H1 (cell line): Measurements from ENCODE around the gene MEI1. TPM values are rescaled to one million over a fixed set of nuclear protein-coding genes. Genes with fewer than 3 reads are reported as not detected.

ENCODE experiments used
- CTCF ChIA-PET: fragments of 300-600 bp; sonication (Branson Sonifier 250); formaldehyde crosslinking; loops from one replicate; lab custom pipeline; 2021; ENCODE audit not compliant: partially characterized antibody; lab: Charles Lee
- POLR2A ChIA-PET: fragments of 300-600 bp; sonication (Branson Sonifier 250); formaldehyde crosslinking; loops from one replicate; lab custom pipeline; 2021; ENCODE audit warnings: inconsistent platforms; ENCODE audit not compliant: partially characterized antibody; lab: Charles Lee
- DNase-seq, 2 experiments: peaks; one replicate each; pipeline versions ENCODE4 v3.0.0 to v3.0.0-alpha.2; 2010 to 2022; ENCODE audit warnings: low spot score in 2 of 2, low read depth in 1 of 2, mixed read lengths in 1 of 2
- FAIRE-seq: peaks from 2 replicates; lab custom pipeline; 2011; peaks lifted over from hg19 to GRCh38; lab: Jason Lieb, UNC
- H2AFZ ChIP-seq: 2 replicates; pipeline ENCODE4 v1.8.1; 2012; ENCODE audit warnings: low read length, inconsistent platforms
- H2AK5ac ChIP-seq: 2 replicates; pipeline ENCODE4 v1.6.1; 2013; ENCODE audit warnings: low read depth, low read length
- H2BK120ac ChIP-seq: replicated peaks from 2 replicates; pipeline ENCODE3; 2013; ENCODE audit warnings: low read depth, low read length, inconsistent platforms
- H2BK12ac ChIP-seq: 2 replicates; pipeline ENCODE4 v1.6.1; 2013; ENCODE audit warnings: low read depth, low read length
- H2BK15ac ChIP-seq: 2 replicates; pipeline ENCODE4 v1.6.1; 2013; ENCODE audit warnings: low read length
- H2BK20ac ChIP-seq: 2 replicates; pipeline ENCODE4 v1.6.1; 2013; ENCODE audit warnings: low read length
- H2BK5ac ChIP-seq: 2 replicates; pipeline ENCODE4 v1.6.1; 2013; ENCODE audit warnings: low read depth, low read length
- H3K14ac ChIP-seq: 2 replicates; pipeline ENCODE4 v1.6.1; 2013; ENCODE audit warnings: inconsistent platforms; ENCODE audit not compliant: insufficient read length
- H3K18ac ChIP-seq: 2 replicates; pipeline ENCODE4 v1.6.1; 2013; ENCODE audit warnings: low read length; ENCODE audit errors: extremely low read depth
- H3K23ac ChIP-seq: 2 replicates; pipeline ENCODE4 v1.6.1; 2013; ENCODE audit warnings: inconsistent platforms; ENCODE audit not compliant: insufficient read length
- H3K23me2 ChIP-seq: 2 replicates; pipeline ENCODE4 v1.6.1; 2013; ENCODE audit warnings: low read depth, low read length
- H3K27ac ChIP-seq: 2 replicates; pipeline ENCODE4 v1.6.1; 2011; ENCODE audit warnings: low read depth, low read length, inconsistent platforms
- H3K27me3 ChIP-seq, 4 experiments: replicated peaks in 1 of 4; 1 replicate in 1 of 4; 2 replicates in 3 of 4; pipeline versions ENCODE4 v1.6.1 to v1.8.1; 2011 to 2013; ENCODE audit warnings: low read length in 3 of 4, mild to moderate bottlenecking in 3 of 4, inconsistent platforms in 2 of 4, mixed read lengths in 2 of 4, moderate library complexity in 1 of 4; ENCODE audit not compliant: control insufficient read depth in 3 of 4, insufficient read depth in 3 of 4; ENCODE audit errors: extremely low read depth in 1 of 4
- H3K36me3 ChIP-seq, 4 experiments: 2 replicates each; pipeline versions ENCODE4 v1.6.1 to v1.8.1; 2011 to 2013; ENCODE audit warnings: mild to moderate bottlenecking in 4 of 4, low read length in 3 of 4, moderate library complexity in 2 of 4, control low read depth in 1 of 4, inconsistent platforms in 1 of 4; ENCODE audit not compliant: insufficient read depth in 4 of 4, control insufficient read depth in 2 of 4
- H3K4ac ChIP-seq: replicated peaks from 2 replicates; pipeline ENCODE3; 2013; ENCODE audit warnings: low read length, low read depth, mixed read lengths, inconsistent platforms; ENCODE audit not compliant: insufficient read length
- H3K4me1 ChIP-seq, 4 experiments: replicated peaks in 1 of 4; 1 replicate in 1 of 4; 2 replicates in 3 of 4; pipeline versions ENCODE4 v1.6.1 to v1.8.1; 2011 to 2013; ENCODE audit warnings: low read length in 3 of 4, inconsistent platforms in 2 of 4, mixed read lengths in 1 of 4; ENCODE audit not compliant: insufficient read depth in 4 of 4, control insufficient read depth in 3 of 4
- H3K4me2 ChIP-seq, 2 experiments: 2 replicates each; pipeline versions ENCODE4 v1.6.1 to v1.8.1; 2011 to 2013; ENCODE audit warnings: low read depth in 2 of 2, low read length in 2 of 2, control low read depth in 1 of 2, inconsistent platforms in 1 of 2, mild to moderate bottlenecking in 1 of 2; ENCODE audit not compliant: insufficient read depth in 1 of 2
- H3K4me3 ChIP-seq, 4 experiments: fragments of 200-600, 300-600 bp in 1 of 4; sonication (generic), shearing (Covaris generic), sonication (Bioruptor Twin) in 1 of 4; 2 replicates each; pipeline versions ENCODE4 v1.5.1 to v1.8.1; 2011 to 2016; ENCODE audit warnings: low read length in 4 of 4, low read depth in 3 of 4, control low read depth in 2 of 4, inconsistent platforms in 2 of 4, mild to moderate bottlenecking in 2 of 4, mixed read lengths in 1 of 4, moderate library complexity in 1 of 4; ENCODE audit not compliant: insufficient read depth in 2 of 4; ENCODE audit errors: extremely low read depth in 1 of 4
- H3K56ac ChIP-seq: replicated peaks from 2 replicates; pipeline ENCODE3; 2013; ENCODE audit warnings: low read depth, mild to moderate bottlenecking, mixed read lengths, low read length, inconsistent platforms; ENCODE audit not compliant: insufficient read length
- H3K79me1 ChIP-seq: 2 replicates; pipeline ENCODE4 v1.6.1; 2013; ENCODE audit warnings: low read depth, low read length, control low read depth
- H3K79me2 ChIP-seq, 2 experiments: 2 replicates each; pipeline versions ENCODE4 v1.6.1 to v1.8.1; 2012 to 2013; ENCODE audit warnings: low read length in 2 of 2, mild to moderate bottlenecking in 2 of 2, inconsistent platforms in 1 of 2; ENCODE audit not compliant: insufficient read depth in 2 of 2, control insufficient read depth in 1 of 2
- H3K9ac ChIP-seq, 4 experiments: replicated peaks in 1 of 4; 1 replicate in 1 of 4; 2 replicates in 3 of 4; pipeline versions ENCODE4 v1.6.1 to v1.8.1; 2011 to 2013; ENCODE audit warnings: low read depth in 3 of 4, low read length in 3 of 4, control low read depth in 2 of 4, mild to moderate bottlenecking in 2 of 4, moderate library complexity in 2 of 4, inconsistent platforms in 1 of 4; ENCODE audit errors: extremely low read depth in 1 of 4
- H3K9me3 ChIP-seq, 2 experiments: 2 replicates each; pipeline versions ENCODE4 v1.6.1 to v1.8.1; 2012 to 2013; ENCODE audit warnings: mild to moderate bottlenecking in 2 of 2, moderate library complexity in 2 of 2, control low read depth in 1 of 2, inconsistent platforms in 1 of 2, low read depth in 1 of 2, low read length in 1 of 2, mixed read lengths in 1 of 2; ENCODE audit not compliant: insufficient read depth in 2 of 2
- H4K20me1 ChIP-seq, 2 experiments: replicated peaks in 1 of 2; 2 replicates each; pipeline versions ENCODE3 to v1.8.1; 2011 to 2013; ENCODE audit warnings: inconsistent platforms in 2 of 2, low read length in 2 of 2, mild to moderate bottlenecking in 1 of 2; ENCODE audit not compliant: insufficient read depth in 2 of 2, control insufficient read depth in 1 of 2
- H4K5ac ChIP-seq: 2 replicates; pipeline ENCODE4 v1.6.1; 2013; ENCODE audit warnings: low read length, low read depth, mixed read lengths, inconsistent platforms; ENCODE audit not compliant: insufficient read length
- H4K8ac ChIP-seq: 2 replicates; pipeline ENCODE4 v1.8.0; 2013; ENCODE audit warnings: mild to moderate bottlenecking, moderate library complexity, low read length, inconsistent platforms; ENCODE audit not compliant: insufficient read depth; ENCODE audit errors: extremely low read depth
- H4K91ac ChIP-seq: replicated peaks from 2 replicates; pipeline ENCODE3; 2013; ENCODE audit warnings: low read length, mixed read lengths, inconsistent platforms; ENCODE audit not compliant: insufficient read length
- POLR2A ChIP-seq, 2 experiments: IDR thresholded peaks; 1 replicate in 1 of 2; 2 replicates in 1 of 2; pipeline ENCODE4 v1.6.1; 2011; ENCODE audit warnings: low read depth in 2 of 2, low read length in 2 of 2, mild to moderate bottlenecking in 2 of 2; ENCODE audit errors: control extremely low read depth in 1 of 2
- SUZ12 ChIP-seq: fragments of 200-600 bp; sonication (generic); IDR thresholded peaks from 2 replicates; pipeline ENCODE4 v1.6.1; 2012; ENCODE audit warnings: mild to moderate bottlenecking, inconsistent platforms, low read length, moderate library complexity, mixed read lengths
- WGBS, 2 experiments: shearing (Covaris generic) in 1 of 2; methylation state at CpG; one replicate each; pipeline versions ENCODE4 v1.1.6 to v1.1.7; 2013 to 2015; ENCODE audit warnings: low lambda C conversion rate in 2 of 2, mixed read lengths in 2 of 2, inconsistent platforms in 1 of 2, low coverage in 1 of 2, missing lambda C conversion rate in 1 of 2; ENCODE audit not compliant: insufficient replicate concordance in 2 of 2, insufficient coverage in 1 of 2, insufficient read length in 1 of 2; ENCODE audit errors: extremely low coverage in 1 of 2, missing lambda C conversion rate in 1 of 2; 5-methylcytosine and 5-hydroxymethylcytosine counted together
- polyA plus RNA-seq, 7 experiments: library from polyadenylated mRNA; depleted of rRNA in 3 of 7; stranded (reverse) in 5 of 7; unstranded in 2 of 7; fragments of >200 nt in 5 of 7; fragments of 200-250 nt in 2 of 7; gene quantifications; 1 replicate in 5 of 7; 2 replicates in 1 of 7; 4 replicates in 1 of 7; pipeline versions ENCODE4 v1.2.1 to v1.2.3, GENCODE V29; 2011 to 2013; ENCODE audit warnings: missing spikeins in 2 of 7, mixed read lengths in 2 of 7
- total RNA-seq: library from RNA; stranded (reverse); fragmentation: NEBNext Ultra II Directional; extraction: Animal tissue kit (Norgen Biotek cat#: 25700); gene quantifications from 2 replicates; pipeline ENCODE4 v1.2.1, GENCODE V29; 2021

The MEI1 gene
- total and polyA plus RNA-seq, 2 of the 8 experiments (the other 6 are each of a cell fraction or from before 2014, with no cell fraction given) = 0.27 to 0.54 TPM

DNA sequence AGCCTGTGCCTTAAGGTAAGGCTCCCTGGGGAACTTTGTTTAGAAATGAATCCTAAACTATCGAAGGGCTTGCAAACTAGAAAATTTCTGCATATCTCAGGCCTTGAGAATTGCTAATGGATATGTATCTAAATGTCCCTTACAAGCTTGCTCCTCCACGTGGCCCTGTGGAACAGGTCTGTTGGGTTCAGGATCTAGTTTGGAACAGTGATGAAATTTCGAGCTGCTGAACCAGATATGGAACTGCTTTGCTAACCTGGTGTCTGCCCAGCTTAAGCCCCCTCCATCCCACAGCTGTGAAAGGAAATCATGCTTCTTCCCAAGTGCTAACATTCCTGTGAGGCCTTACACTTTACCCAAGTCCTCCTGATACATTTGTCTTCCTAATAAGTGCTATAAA is 145.2 kb downstream of the MEI1 start:
- Histone ChIP-seq H3K23me2 (no peaks in the 10 kb centered on the region), H2BK15ac (no peak overlapping the region), H3K4me2 (peak overlapping the region; percentile 35 to 37), H3K14ac (no peak overlapping the region), H3K79me1 (peaks cover 28% of the 10 kb centered on the region), H3K27ac (no peak overlapping the region), H3K4me3 (no peak overlapping the region), H2AK5ac (no peak overlapping the region; the same call in 1 of the 2 replicates), H3K9ac (no peak overlapping the region), H4K91ac (peak overlapping the region; percentile 29), H2BK20ac (no peak overlapping the region), H2AFZ (no peak overlapping the region), H4K8ac (no peak overlapping the region), H4K5ac (no peak overlapping the region), H3K23ac (no peak overlapping the region), H2BK12ac (no peak overlapping the region), H2BK120ac (no peak overlapping the region), H3K36me3 (peaks cover 0 to 30% (median 6%) of the 10 kb centered on the region in 4 experiments; a peak in 4 of 8 replicates), H3K56ac (no peak overlapping the region), H3K4me1 (peaks cover 11 to 38% (median 27%) of the 10 kb centered on the region in 4 experiments), H4K20me1 (peaks cover 23 to 42% of the 10 kb centered on the region in 2 experiments), H3K4ac (no peak overlapping the region), H3K18ac (no peak overlapping the region), H2BK5ac (no peak overlapping the region), H3K79me2 (peaks cover 48 to 99% of the 10 kb centered on the region in 2 experiments), H3K9me3 (no peaks in the 10 kb centered on the region), H3K27me3 (no peaks in the 10 kb centered on the region)
- ChIA-PET POLR2A (interaction anchor here (0.7 to 8.7 kb wide), 7 partner anchors 10 to 84 kb away, joined by 3 to 85 read pairs (median 3); partner anchors contain the start of gene SREBF2), CTCF (interaction anchor here (1.4 to 3.8 kb wide), 3 partner anchors 10 to 148 kb away, joined by 3 to 33 read pairs (median 3); no protein-coding TSS in a partner anchor)
- FAIRE-seq (no peak), DNase-seq (no peak)
- 54% methylated on average over 3 of the region's 3 CpGs; no CpG with 5 or more reads in 1 of the 2 experiments for WGBS, 2 experiments
- TF ChIP-seq SUZ12 (no peak), POLR2A (IDR thresholded peaks at IDR 0.05; ENCODE audit: control extremely low read depth in 1 of 2, low read depth in 2 of 2, low read length in 2 of 2) (0 out of 3 replicates have a peak, but pooled peaks of 1 of the 2 experiments have one; percentile 17)
